NCI-H187 (cell line): Measurements from ENCODE around the gene ATP6V1C2.
"Not testable (repeated sequence)": the region's sequence is repeated elsewhere in the genome, so short reads cannot be mapped to it uniquely, and the experiment has no call there.

Experiments used
- DNase-seq, 2 experiments: peaks; one replicate each; lab custom pipeline; 2025; lab: John Stamatoyannopoulos, UW

The ATP6V1C2 gene

GRCh38 chr2:10786240-10786982 is 65.0 kb downstream of the ATP6V1C2 start:
- no peak for DNase-seq

- DNase-seq = no peak
These were observed 65.9 kb downstream of the ATP6V1C2 start for GRCh38 chr2:10787176-10787968.

- DNase-seq = no peak
These were observed 67.4 kb downstream of the ATP6V1C2 start for GRCh38 chr2:10788855-10789254.

GRCh38 chr2:10790228-10790973 is 69.0 kb downstream of the ATP6V1C2 start:
- DNase-seq = no peak

- no peak for DNase-seq
These were observed 70.7 kb downstream of the ATP6V1C2 start for GRCh38 chr2:10792001-10792634.

- DNase-seq = no peak
These were observed 71.4 kb downstream of the ATP6V1C2 start for GRCh38 chr2:10792660-10793400.

- DNase-seq = no peak
These were observed 72.4 kb downstream of the ATP6V1C2 start for GRCh38 chr2:10793816-10794215.

- no peak for DNase-seq
These were observed 73.4 kb downstream of the ATP6V1C2 start for GRCh38 chr2:10794876-10795275.

GRCh38 chr2:10795508-10796046 is 74.1 kb downstream of the ATP6V1C2 start:
- DNase-seq = no peak

- DNase-seq = no peak
These were observed 75.3 kb downstream of the ATP6V1C2 start for GRCh38 chr2:10796703-10797102.

GRCh38 chr2:10798783-10799182 is 77.4 kb downstream of the ATP6V1C2 start:
- DNase-seq = no peak

GRCh38 chr2:10800163-10800562 is 78.7 kb downstream of the ATP6V1C2 start:
- no peak for DNase-seq

GRCh38 chr2:10802657-10803056 is 81.2 kb downstream of the ATP6V1C2 start:
- no peak for DNase-seq

- not testable (repeated sequence) for DNase-seq
These were observed 84.6 kb downstream of the ATP6V1C2 start for GRCh38 chr2:10805990-10806389.

GRCh38 chr2:10806543-10806942 is 85.1 kb downstream of the ATP6V1C2 start:
- DNase-seq = no peak

GRCh38 chr2:10810202-10811161 is 89.1 kb downstream of the ATP6V1C2 start:
- DNase-seq = no peak

GRCh38 chr2:10811517-10811916 is 90.1 kb downstream of the ATP6V1C2 start:
- DNase-seq = no peak

GRCh38 chr2:10812362-10813162 is 91.1 kb downstream of the ATP6V1C2 start, which contains the start of gene PDIA6:
Gene PDIA6, minus strand, starts transcription at chr2:10812785. Its CDS starts 89 bp downstream, at chr2:10812696.
- peak; percentile 98 for DNase-seq
